Natural killer cell (primary cell): Measurements from ENCODE around the gene GPR152. TPM values are rescaled to one million over a fixed set of nuclear protein-coding genes. Genes with fewer than 3 reads are reported as not detected.

Experiments used
- ATAC-seq, 3 donors: fragments of 150-1000 bp in 2 of 3; fragments of 200-7000 bp in 1 of 3; cut with Tn5 transposase; 1 replicate in 1 of 3; 2 replicates in 2 of 3; pipeline ENCODE4 v1.10.0; 2021; ENCODE audit warnings: mild to moderate bottlenecking in 2 of 3, moderate library complexity in 2 of 3
- DNase-seq, 2 donors: peaks; one replicate each; pipeline versions ENCODE4 v3.0.0 to v3.0.0-alpha.2; 2013 to 2021; ENCODE audit warnings: mixed read lengths in 1 of 2
- H3K27ac ChIP-seq: one replicate; pipeline ENCODE4 v1.5.1; 2013; ENCODE audit warnings: mild to moderate bottlenecking, low read length
- H3K27me3 ChIP-seq: one replicate; pipeline ENCODE4 v1.6.1; 2013; ENCODE audit warnings: low read length; ENCODE audit not compliant: control insufficient read depth, insufficient read depth
- H3K36me3 ChIP-seq: one replicate; pipeline ENCODE4 v1.6.1; 2013; ENCODE audit warnings: low read length; ENCODE audit not compliant: control insufficient read depth, insufficient read depth
- H3K4me1 ChIP-seq: one replicate; pipeline ENCODE4 v1.6.1; 2013; ENCODE audit warnings: low read length; ENCODE audit not compliant: control insufficient read depth, insufficient read depth
- H3K4me3 ChIP-seq: one replicate; pipeline ENCODE4 v1.5.1; 2013; ENCODE audit warnings: low read length
- H3K9me3 ChIP-seq: one replicate; pipeline ENCODE4 v1.6.1; 2013; ENCODE audit warnings: low read length; ENCODE audit not compliant: control insufficient read depth, insufficient read depth
- H3K27ac Mint-ChIP-seq, 2 donors: one replicate each; pipeline ENCODE4 v1.8.0; 2022; ENCODE audit warnings: mild to moderate bottlenecking in 2 of 2, mixed read lengths in 2 of 2, moderate library complexity in 1 of 2
- H3K27me3 Mint-ChIP-seq, 2 donors: one replicate each; pipeline ENCODE4 v1.8.0; 2022; ENCODE audit warnings: low read depth in 2 of 2, mixed read lengths in 2 of 2
- H3K36me3 Mint-ChIP-seq: one replicate; pipeline ENCODE4 v1.8.0; 2022; ENCODE audit warnings: mixed read lengths
- H3K4me1 Mint-ChIP-seq, 2 donors: one replicate each; pipeline ENCODE4 v1.8.0; 2022; ENCODE audit warnings: mixed read lengths in 2 of 2
- H3K4me3 Mint-ChIP-seq: one replicate; pipeline ENCODE4 v1.8.0; 2022; ENCODE audit warnings: mild to moderate bottlenecking, moderate library complexity, mixed read lengths
- H3K9me3 Mint-ChIP-seq, 2 donors: one replicate each; pipeline ENCODE4 v1.8.0; 2022; ENCODE audit warnings: mixed read lengths in 2 of 2
- WGBS: methylation state at CpG from one replicate; pipeline ENCODE4 v1.1.7; 2013; ENCODE audit warnings: missing lambda C conversion rate; ENCODE audit not compliant: insufficient coverage; 5-methylcytosine and 5-hydroxymethylcytosine counted together
- intact Hi-C: fragments of 100-400 bp; cut with micrococcal nuclease; formaldehyde crosslinking; loops from one replicate; pipeline ENCODE4 v1.14.2; 2022
- total RNA-seq, 4 donors: library from RNA; stranded (reverse); fragments of 120-200 nt in 1 of 4; gene quantifications; one replicate each; pipeline versions ENCODE4 v1.2.3 to v1.2.4, GENCODE V29; 2013 to 2022
- TF ChIP-seq, protein P1 (sequence below): fragments of 200-600 bp; IDR thresholded peaks from one replicate; pipeline ENCODE4 v1.8.0; 2022; ENCODE audit warnings: antibody characterized with exemption

The GPR152 gene
- total RNA-seq, 3 donors from 2014 or later (not counting 1 experiment from before 2014, with no cell fraction given): 0.25 TPM; not detected in 2

DNA sequence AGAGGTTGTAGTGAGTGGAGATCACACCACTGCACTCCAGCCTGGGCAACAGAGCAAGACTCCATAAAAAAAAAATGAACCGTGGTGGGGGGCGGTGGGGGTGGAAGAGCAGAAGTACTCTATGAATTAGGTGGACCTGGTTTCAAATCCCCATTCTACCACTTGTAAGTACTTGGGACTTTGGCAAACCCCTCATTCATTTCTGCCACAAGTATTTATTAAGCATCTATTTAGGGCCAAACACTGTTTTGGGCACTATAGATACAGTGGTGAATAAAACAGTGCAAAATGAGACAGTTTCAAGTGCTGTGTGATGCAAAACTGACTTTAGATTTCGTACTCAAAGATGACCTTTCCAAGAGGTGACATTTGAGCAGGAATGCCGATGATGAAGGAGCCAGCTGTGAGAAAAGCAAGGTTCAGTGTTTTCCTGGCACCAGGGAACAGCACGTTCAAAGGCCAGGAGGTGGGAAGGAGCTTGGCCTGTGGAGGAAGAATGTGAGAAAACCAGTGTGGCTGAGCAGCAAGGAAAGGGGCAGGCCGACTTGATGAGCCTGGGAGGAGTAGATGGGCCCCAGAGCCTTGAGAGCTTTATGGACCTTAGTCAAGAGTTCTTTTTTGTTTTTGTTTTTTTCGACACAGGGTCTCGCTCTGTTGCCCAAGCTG lies 17.9 kb upstream of the GPR152 start:
- H3K4me3 Mint-ChIP-seq: no peak overlapping the region
- H3K4me1 Mint-ChIP-seq: peaks cover 7 to 23% of the 10 kb centered on the region in 2 donors
- Histone ChIP-seq H3K9me3 (no peaks in the 10 kb centered on the region), H3K4me3 (no peak overlapping the region), H3K27ac (no peak overlapping the region), H3K36me3 (peaks cover 6% of the 10 kb centered on the region), H3K4me1 (peaks cover 24% of the 10 kb centered on the region), H3K27me3 (no peaks in the 10 kb centered on the region)
- TF ChIP-seq, protein P1, sequence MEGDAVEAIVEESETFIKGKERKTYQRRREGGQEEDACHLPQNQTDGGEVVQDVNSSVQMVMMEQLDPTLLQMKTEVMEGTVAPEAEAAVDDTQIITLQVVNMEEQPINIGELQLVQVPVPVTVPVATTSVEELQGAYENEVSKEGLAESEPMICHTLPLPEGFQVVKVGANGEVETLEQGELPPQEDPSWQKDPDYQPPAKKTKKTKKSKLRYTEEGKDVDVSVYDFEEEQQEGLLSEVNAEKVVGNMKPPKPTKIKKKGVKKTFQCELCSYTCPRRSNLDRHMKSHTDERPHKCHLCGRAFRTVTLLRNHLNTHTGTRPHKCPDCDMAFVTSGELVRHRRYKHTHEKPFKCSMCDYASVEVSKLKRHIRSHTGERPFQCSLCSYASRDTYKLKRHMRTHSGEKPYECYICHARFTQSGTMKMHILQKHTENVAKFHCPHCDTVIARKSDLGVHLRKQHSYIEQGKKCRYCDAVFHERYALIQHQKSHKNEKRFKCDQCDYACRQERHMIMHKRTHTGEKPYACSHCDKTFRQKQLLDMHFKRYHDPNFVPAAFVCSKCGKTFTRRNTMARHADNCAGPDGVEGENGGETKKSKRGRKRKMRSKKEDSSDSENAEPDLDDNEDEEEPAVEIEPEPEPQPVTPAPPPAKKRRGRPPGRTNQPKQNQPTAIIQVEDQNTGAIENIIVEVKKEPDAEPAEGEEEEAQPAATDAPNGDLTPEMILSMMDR: no peak
- intact Hi-C loops: no loop called here
- no peaks in the 10 kb centered on the region for H3K9me3 Mint-ChIP-seq
- WGBS: 90% methylated on average over 8 of the region's 8 CpGs
- no peak for DNase-seq
- ATAC-seq: no peak
- no peaks in the 10 kb centered on the region for H3K36me3 Mint-ChIP-seq
- H3K27ac Mint-ChIP-seq: no peak overlapping the region
- no peaks in the 10 kb centered on the region for H3K27me3 Mint-ChIP-seq

DNA sequence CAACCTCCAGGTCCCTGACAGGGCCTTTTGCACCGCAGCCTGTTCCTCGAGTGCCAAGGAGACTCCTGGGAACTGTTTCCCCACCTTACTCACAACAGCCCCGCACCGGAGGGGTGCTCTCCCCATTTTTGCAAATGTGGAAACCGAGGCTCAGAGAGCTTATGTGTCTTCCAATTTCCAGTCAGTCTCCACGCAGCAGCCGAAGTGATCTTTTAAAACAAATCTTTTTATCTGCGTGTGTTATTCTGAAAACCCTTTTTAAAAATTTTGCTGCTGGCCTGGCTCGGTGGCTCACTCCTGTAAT lies 16.9 kb upstream of the GPR152 start:
- Mint-ChIP-seq H3K9me3 (no peaks in the 10 kb centered on the region), H3K27me3 (no peaks in the 10 kb centered on the region), H3K4me3 (peak overlapping the region; percentile 72), H3K36me3 (no peaks in the 10 kb centered on the region), H3K27ac (peak overlapping the region; percentile 78 to 82), H3K4me1 (peaks cover 12 to 33% of the 10 kb centered on the region in 2 donors)
- DNase-seq (no peak), ATAC-seq (no peak)
- H3K36me3 ChIP-seq: peaks cover 6% of the 10 kb centered on the region
- TF ChIP-seq, protein P1: no peak
- WGBS: 22% methylated on average over 9 of the region's 9 CpGs
- H3K4me3 ChIP-seq: peak overlapping the region; percentile 66
- intact Hi-C loops: loop anchor here (1.0 to 5.0 kb wide), 3 partner anchors 13 to 67 kb away; partner anchors contain the start of genes PPP1CA and TBC1D10C
- no peaks in the 10 kb centered on the region for H3K27me3 ChIP-seq
- no peaks in the 10 kb centered on the region for H3K9me3 ChIP-seq
- peak overlapping the region; percentile 89 for H3K27ac ChIP-seq
- peaks cover 33% of the 10 kb centered on the region for H3K4me1 ChIP-seq

DNA sequence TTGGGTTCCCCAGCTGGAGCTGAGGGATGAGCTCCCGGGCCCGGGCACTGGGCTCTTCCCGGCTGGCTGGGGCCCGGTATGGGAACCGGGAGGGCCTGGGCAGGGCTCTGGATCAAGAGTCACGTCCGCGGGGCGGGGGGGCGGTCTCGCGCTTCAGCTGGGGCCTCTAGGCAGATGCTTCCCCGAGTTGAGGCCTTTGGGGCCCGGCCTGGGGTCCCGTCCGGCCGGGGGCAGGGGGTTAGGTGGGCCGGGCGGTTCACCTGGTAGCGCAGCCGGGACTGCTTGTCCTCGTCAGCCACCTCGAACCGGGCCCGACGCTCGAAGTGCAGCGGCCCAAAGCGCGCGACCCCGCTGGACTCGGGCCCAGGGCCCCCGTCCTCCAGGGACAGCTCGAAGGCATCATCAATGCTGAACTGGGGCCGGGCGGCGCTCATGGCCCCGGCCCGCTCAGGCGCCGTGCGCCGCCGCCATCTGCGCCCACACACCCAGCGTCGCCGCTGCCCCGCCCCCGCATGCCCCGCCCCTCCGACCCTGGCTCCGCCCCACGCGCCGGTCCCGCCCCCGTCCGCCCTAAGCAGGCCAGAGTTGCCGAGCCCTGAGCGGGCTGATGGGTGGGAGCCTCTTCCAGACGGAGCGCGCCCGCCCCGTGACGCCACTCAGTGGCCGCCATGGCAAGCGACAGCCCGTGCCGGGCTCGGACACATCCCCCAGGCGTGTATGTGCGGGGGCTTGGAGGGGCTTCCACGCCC lies 16.4 kb upstream of the GPR152 start, which contains the start of gene TMEM134:
Gene TMEM134 (minus strand): TSS at position 493 of the 749 bp plus-strand sequence. CDS start 59 bp downstream, at position 434.
- Histone ChIP-seq H3K27ac (peak within 1 kb of the TSS; percentile 89), H3K27me3 (no peaks in the 10 kb centered on the region), H3K36me3 (peaks cover 6% of the 10 kb centered on the region), H3K4me3 (peak within 1 kb of the TSS; percentile 66), H3K9me3 (no peaks in the 10 kb centered on the region), H3K4me1 (peaks cover 38% of the 10 kb centered on the region)
- no peaks in the 10 kb centered on the region for H3K27me3 Mint-ChIP-seq
- TF ChIP-seq, protein P1: no peak
- H3K27ac Mint-ChIP-seq: peak within 1 kb of the TSS; percentile 78 to 82
- peaks cover 12 to 37% of the 10 kb centered on the region in 2 donors for H3K4me1 Mint-ChIP-seq
- H3K36me3 Mint-ChIP-seq: no peaks in the 10 kb centered on the region
- WGBS: under 1% methylated on average over 76 of the region's 76 CpGs
- intact Hi-C loops: loop anchor here (1.0 to 5.0 kb wide), 3 partner anchors 13 to 67 kb away; partner anchors contain the start of genes PPP1CA and TBC1D10C
- DNase-seq (peak; percentile 88 to 94), ATAC-seq (peak; percentile 84 to 94 (median 84))
- peak within 1 kb of the TSS; percentile 85 for H3K4me3 Mint-ChIP-seq
- no peaks in the 10 kb centered on the region for H3K9me3 Mint-ChIP-seq
